ENCODE measurements around the gene USP3.

The USP3 gene

GRCh38 chr15:63545520-63545919, 41.1 kb downstream of the USP3 start:
- Histone ChIP-seq H3K9ac (ENCODE audit: low read depth, low read length) (no peak overlapping the region), H3K79me2 (ENCODE audit: insufficient read depth, low read length) (peaks cover 4% of the 10 kb centered on the region; the same call in 1 of the 2 replicates), H4K20me1 (ENCODE audit: insufficient read depth, low read length) (peaks cover 3% of the 10 kb centered on the region; the same call in 1 of the 2 replicates), H3K27ac (ENCODE audit: low read length) (no peak overlapping the region), H3K4me3 (ENCODE audit: low read depth in 1 of 2, low read length in 2 of 2) (no peak overlapping the region), H3K4me2 (ENCODE audit: insufficient read depth, low read length) (no peak overlapping the region), H2AFZ (ENCODE audit: low read depth, low read length) (no peak overlapping the region), H3K27me3 (ENCODE audit: insufficient read depth, low read length, poor library complexity) (no peaks in the 10 kb centered on the region), H3K4me1 (ENCODE audit: insufficient read depth, low read length) (no peaks in the 10 kb centered on the region), H3K36me3 (ENCODE audit: insufficient read depth, low read length) (peaks cover 2% of the 10 kb centered on the region; the same call in 1 of the 2 replicates), H3K9me3 (ENCODE audit: insufficient read depth, low read length, severe bottlenecking) (no peaks in the 10 kb centered on the region)
- ATAC-seq (ENCODE audit: insufficient read depth, low read depth) (no peak), DNase-seq (no peak)
- no peak for TF ChIP-seq EZH2 (IDR thresholded peaks at IDR 0.05; ENCODE audit: borderline replicate concordance, low read depth, low read length, severe bottlenecking)
- TF ChIP-seq CTCF (IDR thresholded peaks at IDR 0.05; ENCODE audit: borderline replicate concordance, extremely low read depth, low read length, poor library complexity, severe bottlenecking), result no peak

DNA sequence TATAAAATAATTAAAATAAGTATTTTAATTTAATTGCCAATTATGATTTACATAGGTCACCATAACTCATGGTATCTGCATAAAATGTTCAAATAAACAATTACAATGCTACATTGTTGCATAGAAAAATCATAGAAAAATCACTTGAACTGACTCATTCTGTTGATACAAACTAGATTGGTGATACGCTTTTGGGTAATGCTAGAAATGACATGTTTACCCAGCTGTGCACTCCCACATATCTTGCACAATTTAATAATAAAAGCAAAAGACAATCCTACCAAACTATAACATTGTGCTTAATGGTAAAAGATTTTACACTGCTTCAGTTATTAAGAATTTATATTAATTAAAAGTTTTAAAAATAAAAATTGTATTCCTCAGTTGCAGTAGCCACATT, 47.0 kb downstream of the USP3 start:
- H3K9me3 ChIP-seq (ENCODE audit: insufficient read depth, low read length, severe bottlenecking), result no peaks in the 10 kb centered on the region
- no peak overlapping the region for H3K27ac ChIP-seq (ENCODE audit: low read length)
- no peaks in the 10 kb centered on the region for H3K27me3 ChIP-seq (ENCODE audit: insufficient read depth, low read length, poor library complexity)
- ATAC-seq (ENCODE audit: insufficient read depth, low read depth) (no peak), DNase-seq (no peak)
- H3K9ac ChIP-seq (ENCODE audit: low read depth, low read length), result no peak overlapping the region
- no peak overlapping the region for H3K4me3 ChIP-seq (ENCODE audit: low read depth in 1 of 2, low read length in 2 of 2)
- H2AFZ ChIP-seq (ENCODE audit: low read depth, low read length), result no peak overlapping the region
- H4K20me1 ChIP-seq (ENCODE audit: insufficient read depth, low read length), result no peaks in the 10 kb centered on the region
- no peak overlapping the region for H3K4me2 ChIP-seq (ENCODE audit: insufficient read depth, low read length)
- peaks cover 5% of the 10 kb centered on the region for H3K36me3 ChIP-seq (ENCODE audit: insufficient read depth, low read length)
- TF ChIP-seq EZH2 (IDR thresholded peaks at IDR 0.05; ENCODE audit: borderline replicate concordance, low read depth, low read length, severe bottlenecking) (no peak), CTCF (IDR thresholded peaks at IDR 0.05; ENCODE audit: borderline replicate concordance, extremely low read depth, low read length, poor library complexity, severe bottlenecking) (no peak)
- no peaks in the 10 kb centered on the region for H3K4me1 ChIP-seq (ENCODE audit: insufficient read depth, low read length)
- H3K79me2 ChIP-seq (ENCODE audit: insufficient read depth, low read length), result 0 out of 2 replicates have a peak, but pooled peaks cover 1% of the 10 kb centered on the region

- no peak for TF ChIP-seq EZH2 (IDR thresholded peaks at IDR 0.05; ENCODE audit: borderline replicate concordance, low read depth, low read length, severe bottlenecking)
- no peak for TF ChIP-seq CTCF (IDR thresholded peaks at IDR 0.05; ENCODE audit: borderline replicate concordance, extremely low read depth, low read length, poor library complexity, severe bottlenecking)
- Histone ChIP-seq H3K27ac (ENCODE audit: low read length) (no peak overlapping the region), H3K4me1 (ENCODE audit: insufficient read depth, low read length) (no peaks in the 10 kb centered on the region), H3K9me3 (ENCODE audit: insufficient read depth, low read length, severe bottlenecking) (no peaks in the 10 kb centered on the region), H3K36me3 (ENCODE audit: insufficient read depth, low read length) (peaks cover 17% of the 10 kb centered on the region), H3K79me2 (ENCODE audit: insufficient read depth, low read length) (0 out of 2 replicates have a peak, but pooled peaks cover 1% of the 10 kb centered on the region), H3K4me3 (ENCODE audit: low read depth in 1 of 2, low read length in 2 of 2) (no peak overlapping the region), H4K20me1 (ENCODE audit: insufficient read depth, low read length) (no peaks in the 10 kb centered on the region), H2AFZ (ENCODE audit: low read depth, low read length) (no peak overlapping the region), H3K9ac (ENCODE audit: low read depth, low read length) (no peak overlapping the region), H3K27me3 (ENCODE audit: insufficient read depth, low read length, poor library complexity) (no peaks in the 10 kb centered on the region), H3K4me2 (ENCODE audit: insufficient read depth, low read length) (no peak overlapping the region)
- DNase-seq (no peak), ATAC-seq (ENCODE audit: insufficient read depth, low read depth) (no peak)
These were observed 49.0 kb downstream of the USP3 start for GRCh38 chr15:63553388-63553791.

Measured in DND-41 (cell line).